Inflammatory macrophage treated with lipopolysaccharide for 4 hours (primary cell): ENCODE measurements around the gene KCNQ1OT1.

Source experiments
- DNase-seq: peaks from one replicate; pipeline ENCODE4 v3.0.0-alpha.2; 2020

KCNQ1OT1 gene

GRCh38 chr11:2736577-2737225 lies 36.9 kb upstream of the KCNQ1OT1 start:
- no peak for DNase-seq

- no peak for DNase-seq
Measured at GRCh38 chr11:2735053-2735589, 35.3 kb upstream of the KCNQ1OT1 start.

- DNase-seq, result no peak
Measured at GRCh38 chr11:2734181-2735052, 34.6 kb upstream of the KCNQ1OT1 start.

GRCh38 chr11:2732940-2733628 lies 33.3 kb upstream of the KCNQ1OT1 start:
- no peak for DNase-seq

- no peak for DNase-seq
Measured at GRCh38 chr11:2732261-2732939, 32.6 kb upstream of the KCNQ1OT1 start.

- DNase-seq, result no peak
Measured at GRCh38 chr11:2731130-2732125, 31.6 kb upstream of the KCNQ1OT1 start.

GRCh38 chr11:2730272-2731129 lies 30.7 kb upstream of the KCNQ1OT1 start:
- DNase-seq, result no peak

- no peak for DNase-seq
Measured at GRCh38 chr11:2729841-2730240, 30.0 kb upstream of the KCNQ1OT1 start.

GRCh38 chr11:2728663-2729332 lies 29.0 kb upstream of the KCNQ1OT1 start:
- DNase-seq, result no peak

GRCh38 chr11:2728128-2728662 lies 28.4 kb upstream of the KCNQ1OT1 start:
- no peak for DNase-seq

- DNase-seq, result no peak
Measured at GRCh38 chr11:2726964-2727363, 27.2 kb upstream of the KCNQ1OT1 start.

GRCh38 chr11:2725368-2726300 lies 25.8 kb upstream of the KCNQ1OT1 start:
- no peak for DNase-seq

GRCh38 chr11:2724653-2725367 lies 25.0 kb upstream of the KCNQ1OT1 start:
- no peak for DNase-seq

- DNase-seq, result no peak
Measured at GRCh38 chr11:2724104-2724503, 24.3 kb upstream of the KCNQ1OT1 start.

- no peak for DNase-seq
Measured at GRCh38 chr11:2722955-2723354, 23.2 kb upstream of the KCNQ1OT1 start.

GRCh38 chr11:2721210-2721916 lies 21.6 kb upstream of the KCNQ1OT1 start:
- DNase-seq, result no peak
